ENCODE measurements around the gene MRPL18.

The MRPL18 gene

DNA sequence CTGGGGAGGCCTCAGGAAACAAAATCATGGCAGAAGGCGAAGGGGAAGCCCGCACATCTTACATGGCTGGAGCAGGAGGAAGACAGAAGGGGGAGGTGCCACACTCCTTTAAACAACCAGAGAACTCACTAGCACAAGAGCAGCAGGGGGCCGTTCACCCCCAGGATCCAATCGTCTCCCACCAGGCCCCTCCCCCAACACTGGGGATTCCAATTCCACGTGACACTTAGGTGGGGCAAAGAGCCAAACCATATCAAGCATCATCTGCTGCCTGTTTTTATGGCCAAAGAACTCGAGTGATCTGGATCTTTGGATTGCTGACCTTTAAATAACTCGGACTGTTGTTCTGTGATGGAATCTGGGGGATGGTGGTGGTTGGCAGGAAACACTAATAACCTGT, 37.8 kb downstream of the MRPL18 start (continued):
- TF ChIP-seq, protein P1, sequence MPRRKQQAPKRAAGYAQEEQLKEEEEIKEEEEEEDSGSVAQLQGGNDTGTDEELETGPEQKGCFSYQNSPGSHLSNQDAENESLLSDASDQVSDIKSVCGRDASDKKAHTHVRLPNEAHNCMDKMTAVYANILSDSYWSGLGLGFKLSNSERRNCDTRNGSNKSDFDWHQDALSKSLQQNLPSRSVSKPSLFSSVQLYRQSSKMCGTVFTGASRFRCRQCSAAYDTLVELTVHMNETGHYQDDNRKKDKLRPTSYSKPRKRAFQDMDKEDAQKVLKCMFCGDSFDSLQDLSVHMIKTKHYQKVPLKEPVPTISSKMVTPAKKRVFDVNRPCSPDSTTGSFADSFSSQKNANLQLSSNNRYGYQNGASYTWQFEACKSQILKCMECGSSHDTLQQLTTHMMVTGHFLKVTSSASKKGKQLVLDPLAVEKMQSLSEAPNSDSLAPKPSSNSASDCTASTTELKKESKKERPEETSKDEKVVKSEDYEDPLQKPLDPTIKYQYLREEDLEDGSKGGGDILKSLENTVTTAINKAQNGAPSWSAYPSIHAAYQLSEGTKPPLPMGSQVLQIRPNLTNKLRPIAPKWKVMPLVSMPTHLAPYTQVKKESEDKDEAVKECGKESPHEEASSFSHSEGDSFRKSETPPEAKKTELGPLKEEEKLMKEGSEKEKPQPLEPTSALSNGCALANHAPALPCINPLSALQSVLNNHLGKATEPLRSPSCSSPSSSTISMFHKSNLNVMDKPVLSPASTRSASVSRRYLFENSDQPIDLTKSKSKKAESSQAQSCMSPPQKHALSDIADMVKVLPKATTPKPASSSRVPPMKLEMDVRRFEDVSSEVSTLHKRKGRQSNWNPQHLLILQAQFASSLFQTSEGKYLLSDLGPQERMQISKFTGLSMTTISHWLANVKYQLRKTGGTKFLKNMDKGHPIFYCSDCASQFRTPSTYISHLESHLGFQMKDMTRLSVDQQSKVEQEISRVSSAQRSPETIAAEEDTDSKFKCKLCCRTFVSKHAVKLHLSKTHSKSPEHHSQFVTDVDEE (CRISPR knock-in tag; IDR thresholded peaks at IDR 0.05): no peak
- TF ChIP-seq CSDC2 (CRISPR knock-in tag; IDR thresholded peaks at IDR 0.05): no peak
- TF ChIP-seq, protein P2, sequence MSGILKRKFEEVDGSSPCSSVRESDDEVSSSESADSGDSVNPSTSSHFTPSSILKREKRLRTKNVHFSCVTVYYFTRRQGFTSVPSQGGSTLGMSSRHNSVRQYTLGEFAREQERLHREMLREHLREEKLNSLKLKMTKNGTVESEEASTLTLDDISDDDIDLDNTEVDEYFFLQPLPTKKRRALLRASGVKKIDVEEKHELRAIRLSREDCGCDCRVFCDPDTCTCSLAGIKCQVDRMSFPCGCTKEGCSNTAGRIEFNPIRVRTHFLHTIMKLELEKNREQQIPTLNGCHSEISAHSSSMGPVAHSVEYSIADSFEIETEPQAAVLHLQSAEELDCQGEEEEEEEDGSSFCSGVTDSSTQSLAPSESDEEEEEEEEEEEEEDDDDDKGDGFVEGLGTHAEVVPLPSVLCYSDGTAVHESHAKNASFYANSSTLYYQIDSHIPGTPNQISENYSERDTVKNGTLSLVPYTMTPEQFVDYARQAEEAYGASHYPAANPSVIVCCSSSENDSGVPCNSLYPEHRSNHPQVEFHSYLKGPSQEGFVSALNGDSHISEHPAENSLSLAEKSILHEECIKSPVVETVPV (CRISPR knock-in tag; IDR thresholded peaks at IDR 0.05): no peak

DNA sequence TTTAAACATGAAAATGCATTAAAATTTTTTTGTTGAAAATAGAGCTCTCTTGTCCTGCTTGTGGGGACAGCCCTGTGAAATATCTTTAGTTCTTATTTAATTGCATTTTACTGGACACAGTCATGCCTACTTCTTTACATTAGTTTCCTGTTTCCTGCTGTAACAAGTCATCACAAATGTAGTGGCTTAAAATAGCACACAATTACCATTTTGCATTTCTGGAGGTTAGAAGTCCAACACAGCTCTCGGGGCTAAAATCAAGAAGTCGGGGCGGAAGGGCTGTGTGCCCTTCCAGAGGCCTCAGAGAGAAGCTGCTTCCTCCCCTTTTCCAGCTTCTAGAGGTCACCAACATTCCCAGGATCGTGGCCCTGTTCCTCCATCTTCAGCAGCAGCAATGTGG, 39.3 kb downstream of the MRPL18 start:
- no peak for ATAC-seq
- TF ChIP-seq, protein P2 (CRISPR knock-in tag; IDR thresholded peaks at IDR 0.05): no peak
- TF ChIP-seq ISL1 (CRISPR knock-in tag; IDR thresholded peaks at IDR 0.05) (no peak), ESRRG (CRISPR knock-in tag; IDR thresholded peaks at IDR 0.05) (no peak), PPARA (CRISPR knock-in tag; IDR thresholded peaks at IDR 0.05; ENCODE audit: borderline replicate concordance) (no peak), TCF4 (CRISPR knock-in tag; IDR thresholded peaks at IDR 0.05; ENCODE audit: borderline replicate concordance) (no peak), OSR1 (CRISPR knock-in tag; IDR thresholded peaks at IDR 0.05) (no peak), ZFP3 (CRISPR knock-in tag; IDR thresholded peaks at IDR 0.05) (no peak), ZNF565 (CRISPR knock-in tag; conservative IDR thresholded peaks at IDR 0.05; ENCODE audit: low read depth) (no peak)
- TF ChIP-seq, protein P3, sequence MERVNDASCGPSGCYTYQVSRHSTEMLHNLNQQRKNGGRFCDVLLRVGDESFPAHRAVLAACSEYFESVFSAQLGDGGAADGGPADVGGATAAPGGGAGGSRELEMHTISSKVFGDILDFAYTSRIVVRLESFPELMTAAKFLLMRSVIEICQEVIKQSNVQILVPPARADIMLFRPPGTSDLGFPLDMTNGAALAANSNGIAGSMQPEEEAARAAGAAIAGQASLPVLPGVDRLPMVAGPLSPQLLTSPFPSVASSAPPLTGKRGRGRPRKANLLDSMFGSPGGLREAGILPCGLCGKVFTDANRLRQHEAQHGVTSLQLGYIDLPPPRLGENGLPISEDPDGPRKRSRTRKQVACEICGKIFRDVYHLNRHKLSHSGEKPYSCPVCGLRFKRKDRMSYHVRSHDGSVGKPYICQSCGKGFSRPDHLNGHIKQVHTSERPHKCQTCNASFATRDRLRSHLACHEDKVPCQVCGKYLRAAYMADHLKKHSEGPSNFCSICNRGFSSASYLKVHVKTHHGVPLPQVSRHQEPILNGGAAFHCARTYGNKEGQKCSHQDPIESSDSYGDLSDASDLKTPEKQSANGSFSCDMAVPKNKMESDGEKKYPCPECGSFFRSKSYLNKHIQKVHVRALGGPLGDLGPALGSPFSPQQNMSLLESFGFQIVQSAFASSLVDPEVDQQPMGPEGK (CRISPR knock-in tag; IDR thresholded peaks at IDR 0.05; ENCODE audit: borderline replicate concordance): no peak

DNA sequence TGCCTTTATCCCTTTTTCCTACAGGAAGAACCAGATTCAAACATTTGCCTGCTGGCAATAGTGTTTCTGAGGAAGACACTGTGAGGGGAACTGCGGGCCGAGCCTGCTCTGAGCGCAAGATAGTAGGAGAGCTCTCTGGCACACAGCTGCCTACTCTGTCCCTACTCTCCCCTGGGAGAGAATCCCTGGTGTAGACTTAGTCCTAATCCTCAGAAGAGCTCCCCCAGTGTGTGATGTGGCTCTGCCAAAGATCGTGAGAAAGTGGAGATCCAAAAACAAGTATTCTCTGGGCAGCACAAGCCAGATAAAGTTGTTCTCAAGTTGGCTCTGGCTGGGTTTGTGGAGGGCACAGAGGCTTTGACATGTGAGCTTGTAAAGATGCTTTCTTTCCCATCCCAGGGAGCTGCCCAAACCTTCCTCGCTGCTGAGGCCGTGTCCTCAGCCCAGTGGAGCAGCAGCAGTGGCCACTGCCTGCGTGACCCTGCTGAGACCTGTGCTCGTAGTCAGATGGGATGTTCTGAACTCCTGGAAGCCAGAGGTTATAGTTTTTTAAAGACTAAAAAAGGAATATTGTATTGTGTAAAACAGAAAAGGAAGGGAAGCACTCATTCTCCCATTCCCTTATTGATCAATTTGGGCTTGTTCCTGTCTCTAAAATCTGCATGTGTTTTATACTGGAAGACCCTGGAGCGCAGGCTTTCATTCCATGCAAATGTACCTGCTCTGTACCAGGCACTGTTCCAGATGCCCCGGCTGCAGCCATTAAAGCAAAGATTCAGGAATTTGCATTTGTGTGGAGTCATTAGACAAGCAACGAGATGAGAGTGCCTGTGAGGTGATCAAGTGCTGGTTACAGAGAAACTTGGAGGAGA, 40.5 kb downstream of the MRPL18 start:
- TF ChIP-seq SNAI2 (CRISPR knock-in tag; IDR thresholded peaks at IDR 0.05): no peak
- no peak for TF ChIP-seq ZFP3 (CRISPR knock-in tag; IDR thresholded peaks at IDR 0.05)
- TF ChIP-seq, protein P2 (CRISPR knock-in tag; IDR thresholded peaks at IDR 0.05): no peak
- no peak for TF ChIP-seq ARNTL (CRISPR knock-in tag; IDR thresholded peaks at IDR 0.05; ENCODE audit: borderline replicate concordance, low read depth)
- TF ChIP-seq ZC3H10 (CRISPR knock-in tag; IDR thresholded peaks at IDR 0.05): no peak
- ATAC-seq: no peak; the same call in 2 of the 3 replicates

DNA sequence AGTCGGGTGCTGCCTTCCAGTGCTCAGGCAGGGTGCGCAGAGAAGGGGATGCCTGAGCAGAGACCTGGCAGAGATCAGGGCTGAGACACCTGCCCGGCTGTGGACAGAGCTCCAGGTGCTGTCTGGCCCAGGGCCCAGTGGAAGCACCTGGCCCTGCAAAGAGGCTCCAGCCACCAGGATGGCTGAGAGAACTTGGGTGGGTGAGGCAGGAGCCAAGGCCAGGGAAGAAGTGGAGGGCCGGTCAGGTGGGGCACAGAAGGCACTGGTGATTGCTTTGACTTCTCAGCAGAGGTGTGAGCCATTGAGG, 41.1 kb downstream of the MRPL18 start:
- no peak for ATAC-seq
- TF ChIP-seq TCF4 (CRISPR knock-in tag; IDR thresholded peaks at IDR 0.05; ENCODE audit: borderline replicate concordance): no peak
- TF ChIP-seq CSDC2 (CRISPR knock-in tag; IDR thresholded peaks at IDR 0.05): no peak
- no peak for TF ChIP-seq SNAI2 (CRISPR knock-in tag; IDR thresholded peaks at IDR 0.05)
- TF ChIP-seq PPARA (CRISPR knock-in tag; IDR thresholded peaks at IDR 0.05; ENCODE audit: borderline replicate concordance): no peak
- TF ChIP-seq, protein P4, sequence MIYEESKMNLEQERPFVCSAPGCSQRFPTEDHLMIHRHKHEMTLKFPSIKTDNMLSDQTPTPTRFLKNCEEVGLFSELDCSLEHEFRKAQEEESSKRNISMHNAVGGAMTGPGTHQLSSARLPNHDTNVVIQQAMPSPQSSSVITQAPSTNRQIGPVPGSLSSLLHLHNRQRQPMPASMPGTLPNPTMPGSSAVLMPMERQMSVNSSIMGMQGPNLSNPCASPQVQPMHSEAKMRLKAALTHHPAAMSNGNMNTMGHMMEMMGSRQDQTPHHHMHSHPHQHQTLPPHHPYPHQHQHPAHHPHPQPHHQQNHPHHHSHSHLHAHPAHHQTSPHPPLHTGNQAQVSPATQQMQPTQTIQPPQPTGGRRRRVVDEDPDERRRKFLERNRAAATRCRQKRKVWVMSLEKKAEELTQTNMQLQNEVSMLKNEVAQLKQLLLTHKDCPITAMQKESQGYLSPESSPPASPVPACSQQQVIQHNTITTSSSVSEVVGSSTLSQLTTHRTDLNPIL (CRISPR knock-in tag; IDR thresholded peaks at IDR 0.05; ENCODE audit: low read depth): no peak
- no peak for TF ChIP-seq ZFP30 (CRISPR knock-in tag; IDR thresholded peaks at IDR 0.05)
- TF ChIP-seq, protein P5, sequence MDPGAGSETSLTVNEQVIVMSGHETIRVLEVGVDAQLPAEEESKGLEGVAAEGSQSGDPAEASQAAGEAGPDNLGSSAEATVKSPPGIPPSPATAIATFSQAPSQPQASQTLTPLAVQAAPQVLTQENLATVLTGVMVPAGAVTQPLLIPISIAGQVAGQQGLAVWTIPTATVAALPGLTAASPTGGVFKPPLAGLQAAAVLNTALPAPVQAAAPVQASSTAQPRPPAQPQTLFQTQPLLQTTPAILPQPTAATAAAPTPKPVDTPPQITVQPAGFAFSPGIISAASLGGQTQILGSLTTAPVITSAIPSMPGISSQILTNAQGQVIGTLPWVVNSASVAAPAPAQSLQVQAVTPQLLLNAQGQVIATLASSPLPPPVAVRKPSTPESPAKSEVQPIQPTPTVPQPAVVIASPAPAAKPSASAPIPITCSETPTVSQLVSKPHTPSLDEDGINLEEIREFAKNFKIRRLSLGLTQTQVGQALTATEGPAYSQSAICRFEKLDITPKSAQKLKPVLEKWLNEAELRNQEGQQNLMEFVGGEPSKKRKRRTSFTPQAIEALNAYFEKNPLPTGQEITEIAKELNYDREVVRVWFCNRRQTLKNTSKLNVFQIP (CRISPR knock-in tag; IDR thresholded peaks at IDR 0.05; ENCODE audit: borderline replicate concordance, low read depth): no peak
- no peak for TF ChIP-seq ISL1 (CRISPR knock-in tag; IDR thresholded peaks at IDR 0.05)
- TF ChIP-seq ZNF565 (CRISPR knock-in tag; conservative IDR thresholded peaks at IDR 0.05; ENCODE audit: low read depth): no peak
- TF ChIP-seq TOX (CRISPR knock-in tag; IDR thresholded peaks at IDR 0.05; ENCODE audit: borderline replicate concordance): no peak
- no peak for TF ChIP-seq ZC3H10 (CRISPR knock-in tag; IDR thresholded peaks at IDR 0.05)
- no peak for TF ChIP-seq BACH2 (CRISPR knock-in tag; IDR thresholded peaks at IDR 0.05; ENCODE audit: borderline replicate concordance)
- TF ChIP-seq ZNF8 (CRISPR knock-in tag; IDR thresholded peaks at IDR 0.05): no peak

Measured in SK-N-SH treated with all-trans-retinoic acid at 6 μM for 48 hours (cell line).